Measurements from ENCODE around the gene REEP1. TPM values are rescaled to one million over a fixed set of nuclear protein-coding genes. Genes with fewer than 3 reads are reported as not detected.

Gene REEP1
- total and polyA plus RNA-seq, 2 of the 8 experiments (the other 6 are each of a cell fraction or from before 2014, with no cell fraction given) = 0.74 to 1.5 TPM

DNA sequence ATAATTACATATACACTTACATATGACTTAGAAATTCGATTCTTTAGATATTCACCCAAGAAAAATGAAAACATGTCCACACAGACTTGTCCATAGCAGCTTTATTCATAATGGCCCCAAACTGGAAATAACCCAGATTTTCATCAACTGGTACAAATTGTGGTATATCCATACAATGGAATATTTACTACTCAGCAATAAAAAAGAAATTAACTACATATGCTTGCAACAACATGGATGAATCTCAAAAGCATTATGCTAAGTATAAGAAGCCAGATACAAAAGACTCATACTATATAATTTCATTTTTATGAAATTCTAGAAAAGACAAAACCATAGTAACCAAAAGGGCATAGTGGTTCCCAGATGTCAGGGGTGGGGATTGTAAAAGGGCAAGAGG, 5.1 kb upstream of the REEP1 start:
- no peak overlapping the region for H3K27ac ChIP-seq (ENCODE audit: low read depth, low read length)
- no peak for DNase-seq (ENCODE audit: low read depth in 1 of 2, low spot score in 2 of 2)
- H2BK15ac ChIP-seq (ENCODE audit: low read length) = no peak overlapping the region
- FAIRE-seq = no peak
- H2BK5ac ChIP-seq (ENCODE audit: low read depth, low read length) = no peak overlapping the region
- H3K23me2 ChIP-seq (ENCODE audit: low read depth, low read length) = no peaks in the 10 kb centered on the region; the same call in none of the 2 replicates
- H3K79me2 ChIP-seq (ENCODE audit: control insufficient read depth in 1 of 2, insufficient read depth in 2 of 2, low read length in 2 of 2) = no peaks in the 10 kb centered on the region
- H2AFZ ChIP-seq (ENCODE audit: low read length) = no peak overlapping the region
- no peak overlapping the region for H3K56ac ChIP-seq (replicated peaks; ENCODE audit: insufficient read length, low read depth, low read length)
- POLR2A ChIA-PET (ENCODE audit: partially characterized antibody) = no interaction called here
- WGBS, 2 experiments (ENCODE audit: extremely low coverage in 1 of 2, insufficient coverage in 1 of 2, insufficient read length in 1 of 2, insufficient replicate concordance in 2 of 2, low coverage in 1 of 2, low lambda C conversion rate in 2 of 2, missing lambda C conversion rate in 1 of 2) = 73% methylated on average over 1 of the region's 1 CpG; no CpG with 5 or more reads in 1 of the 2 experiments
- H4K8ac ChIP-seq (ENCODE audit: extremely low read depth, insufficient read depth, low read length) = no peak overlapping the region
- H4K5ac ChIP-seq (ENCODE audit: insufficient read length, low read depth, low read length) = no peak overlapping the region
- H3K4me1 ChIP-seq (replicated peaks in 1 of 4; ENCODE audit: control insufficient read depth in 3 of 4, insufficient read depth in 4 of 4, low read length in 3 of 4) = peaks cover 0 to 3% (median 0%) of the 10 kb centered on the region in 4 experiments; a peak in 1 of 7 replicates
- no peak overlapping the region for H2AK5ac ChIP-seq (ENCODE audit: low read depth, low read length)
- no peak overlapping the region for H2BK12ac ChIP-seq (ENCODE audit: low read depth, low read length)
- H2BK20ac ChIP-seq (ENCODE audit: low read length) = no peak overlapping the region
- peaks cover 10 to 33% (median 28%) of the 10 kb centered on the region in 4 experiments for H3K27me3 ChIP-seq (replicated peaks in 1 of 4; ENCODE audit: control insufficient read depth in 3 of 4, extremely low read depth in 1 of 4, insufficient read depth in 3 of 4, low read length in 3 of 4)
- H3K79me1 ChIP-seq (ENCODE audit: low read depth, low read length) = no peaks in the 10 kb centered on the region
- H3K14ac ChIP-seq (ENCODE audit: insufficient read length) = no peak overlapping the region
- CTCF ChIA-PET (ENCODE audit: partially characterized antibody) = interaction anchor here (0.8 kb wide), 1 partner anchor 18 kb away, joined by 3 read pairs; no protein-coding TSS in a partner anchor
- H3K9ac ChIP-seq (replicated peaks in 1 of 4; ENCODE audit: extremely low read depth in 1 of 4, low read depth in 3 of 4, low read length in 3 of 4) = no peak overlapping the region
- no peak overlapping the region for H3K23ac ChIP-seq (ENCODE audit: insufficient read length)
- H3K18ac ChIP-seq (ENCODE audit: extremely low read depth, low read length) = no peak overlapping the region
- no peaks in the 10 kb centered on the region for H3K36me3 ChIP-seq (ENCODE audit: control insufficient read depth in 2 of 4, insufficient read depth in 4 of 4, low read length in 3 of 4)
- H4K20me1 ChIP-seq (replicated peaks in 1 of 2; ENCODE audit: control insufficient read depth in 1 of 2, insufficient read depth in 2 of 2, low read length in 2 of 2) = peaks cover 0 to 1% of the 10 kb centered on the region in 2 experiments
- H3K4me3 ChIP-seq (ENCODE audit: extremely low read depth in 1 of 4, insufficient read depth in 2 of 4, low read depth in 3 of 4, low read length in 4 of 4) = no peak overlapping the region
- no peaks in the 10 kb centered on the region for H3K9me3 ChIP-seq (ENCODE audit: insufficient read depth in 2 of 2, low read depth in 1 of 2, low read length in 1 of 2)
- H4K91ac ChIP-seq (replicated peaks; ENCODE audit: insufficient read length, low read length) = no peak overlapping the region
- H2BK120ac ChIP-seq (replicated peaks; ENCODE audit: low read depth, low read length) = no peak overlapping the region
- H3K4me2 ChIP-seq (ENCODE audit: insufficient read depth in 1 of 2, low read depth in 2 of 2, low read length in 2 of 2) = no peak overlapping the region
- no peak overlapping the region for H3K4ac ChIP-seq (replicated peaks; ENCODE audit: insufficient read length, low read depth, low read length)
- TF ChIP-seq CHD2 (IDR thresholded peaks at IDR 0.05; ENCODE audit: low read length) (no peak), TAF1 (IDR thresholded peaks at IDR 0.05; ENCODE audit: low read depth, low read length) (no peak)

All from H1 (cell line).